Mesendoderm (in vitro differentiated cells): ENCODE data around the gene DUOX2.
"Not testable (repeated sequence)": the region's sequence is repeated elsewhere in the genome, so short reads cannot be mapped to it uniquely, and the experiment has no call there.

ENCODE experiments used
- DNase-seq: peaks from one replicate; pipeline ENCODE4 v3.0.0; 2013
- H2AK5ac ChIP-seq: 2 replicates; pipeline ENCODE4 v1.6.1; 2013; ENCODE audit warnings: low read length, inconsistent platforms
- H2BK120ac ChIP-seq: 2 replicates; pipeline ENCODE4 v1.6.1; 2013; ENCODE audit warnings: low read depth, mild to moderate bottlenecking, low read length, moderate library complexity, mixed read lengths
- H2BK15ac ChIP-seq: replicated peaks from 2 replicates; pipeline ENCODE4 v1.6.1; 2013; ENCODE audit warnings: low read depth, mild to moderate bottlenecking, moderate library complexity
- H2BK5ac ChIP-seq: 2 replicates; pipeline ENCODE4 v1.6.1; 2013; ENCODE audit warnings: low read length, inconsistent platforms
- H3K18ac ChIP-seq: 2 replicates; pipeline ENCODE4 v1.6.1; 2013; ENCODE audit warnings: mild to moderate bottlenecking, low read length, mixed read lengths
- H3K23ac ChIP-seq: one replicate; pipeline ENCODE4 v1.6.1; 2013; ENCODE audit warnings: low read length
- H3K27ac ChIP-seq: 2 replicates; pipeline ENCODE4 v1.5.1; 2013; ENCODE audit warnings: low read depth, mild to moderate bottlenecking, inconsistent platforms, low read length, moderate library complexity
- H3K27me3 ChIP-seq: 2 replicates; pipeline ENCODE4 v1.6.1; 2013; ENCODE audit warnings: low read length, control low read depth, mild to moderate bottlenecking, inconsistent platforms; ENCODE audit not compliant: insufficient read depth, poor library complexity
- H3K36me3 ChIP-seq: 2 replicates; pipeline ENCODE4 v1.6.1; 2013; ENCODE audit warnings: low read length, inconsistent platforms; ENCODE audit not compliant: control insufficient read depth, insufficient read depth
- H3K4ac ChIP-seq: one replicate; pipeline ENCODE4 v1.6.1; 2013; ENCODE audit warnings: low read depth, mild to moderate bottlenecking, low read length, moderate library complexity
- H3K4me1 ChIP-seq: 2 replicates; pipeline ENCODE4 v1.6.1; 2013; ENCODE audit warnings: low read depth, low read length, inconsistent platforms; ENCODE audit not compliant: control insufficient read depth
- H3K4me2 ChIP-seq: 2 replicates; pipeline ENCODE4 v1.6.1; 2013; ENCODE audit warnings: low read length
- H3K4me3 ChIP-seq: 2 replicates; pipeline ENCODE4 v1.5.1; 2013; ENCODE audit warnings: mild to moderate bottlenecking, low read length
- H3K56ac ChIP-seq: one replicate; pipeline ENCODE4 v1.6.1; 2013; ENCODE audit warnings: low read length
- H3K79me1 ChIP-seq: 2 replicates; pipeline ENCODE4 v1.6.1; 2013; ENCODE audit warnings: low read length, inconsistent platforms
- H3K79me2 ChIP-seq: 2 replicates; pipeline ENCODE4 v1.6.1; 2013; ENCODE audit warnings: mild to moderate bottlenecking, low read length; ENCODE audit not compliant: control insufficient read depth, insufficient read depth
- H3K9ac ChIP-seq: 2 replicates; pipeline ENCODE4 v1.6.1; 2013; ENCODE audit warnings: low read length, inconsistent platforms
- H4K5ac ChIP-seq: one replicate; pipeline ENCODE4 v1.6.1; 2013; ENCODE audit warnings: low read length
- H4K8ac ChIP-seq: one replicate; pipeline ENCODE4 v1.6.1; 2013; ENCODE audit warnings: low read depth, mild to moderate bottlenecking, control low read depth, low read length, moderate library complexity
- WGBS: extraction: QIAGEN DNeasy Blood & Tissue Kit; methylation state at CpG from one replicate; pipeline ENCODE4 v1.1.7; 2013; ENCODE audit warnings: low lambda C conversion rate, missing lambda C conversion rate; ENCODE audit not compliant: insufficient coverage; ENCODE audit errors: extremely low coverage; 5-methylcytosine and 5-hydroxymethylcytosine counted together

DUOX2 gene

DNA sequence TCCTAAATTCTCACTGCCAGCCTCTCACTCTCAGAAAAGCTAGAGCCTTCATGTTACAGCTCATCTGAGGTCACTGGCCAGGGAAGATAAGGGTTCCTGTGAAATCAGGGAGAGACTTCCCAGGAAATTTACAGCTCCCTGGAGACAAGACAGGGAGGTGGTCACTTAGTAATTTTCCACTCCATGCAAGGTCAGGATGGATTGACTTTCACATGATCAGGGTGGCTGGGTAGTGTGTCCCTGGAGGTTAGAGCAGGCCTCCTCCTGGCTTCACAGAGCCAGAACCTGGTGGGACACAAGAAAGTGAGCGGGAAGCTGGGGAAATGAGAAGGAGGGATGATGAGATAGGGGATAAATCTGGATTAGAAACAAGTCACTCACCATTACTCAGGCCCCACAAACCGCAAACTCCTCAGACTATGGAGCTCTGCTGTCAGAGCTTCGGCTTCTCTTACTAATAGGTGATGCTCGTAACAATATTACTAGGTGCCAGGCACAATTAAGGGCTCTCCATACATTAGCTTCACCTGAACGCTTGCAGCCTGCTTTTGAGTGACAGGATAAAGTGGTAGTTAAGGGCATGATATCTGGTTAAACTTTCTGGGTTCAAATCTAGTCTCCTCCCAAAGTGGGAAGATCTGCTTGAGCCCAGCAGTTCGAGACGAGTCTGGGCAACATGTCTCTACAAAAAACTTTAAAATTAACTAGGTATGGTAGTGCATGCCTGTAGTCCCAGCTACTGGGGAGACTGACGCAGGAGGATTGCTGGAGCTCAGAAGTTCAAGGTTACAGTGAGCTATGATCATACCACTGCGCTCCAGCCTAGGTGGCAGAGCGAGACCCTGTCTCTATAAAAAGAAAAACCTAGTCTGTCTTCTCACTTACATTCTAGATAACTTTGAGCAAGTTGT lies 24.9 kb downstream of the DUOX2 start:
- Histone ChIP-seq H4K5ac (no peak overlapping the region), H2BK5ac (no peak overlapping the region), H3K27me3 (no peaks in the 10 kb centered on the region), H4K8ac (no peak overlapping the region), H3K4me3 (no peak overlapping the region), H3K56ac (peak overlapping the region; percentile 17), H3K4ac (no peak overlapping the region), H2BK15ac (no peak overlapping the region), H2BK120ac (no peak overlapping the region), H3K4me1 (no peaks in the 10 kb centered on the region), H3K79me2 (no peaks in the 10 kb centered on the region), H3K27ac (peak overlapping the region; percentile 2), H3K23ac (no peak overlapping the region), H3K18ac (peak overlapping the region; percentile 52), H3K4me2 (no peak overlapping the region), H2AK5ac (no peak overlapping the region), H3K9ac (no peak overlapping the region), H3K79me1 (no peaks in the 10 kb centered on the region), H3K36me3 (no peaks in the 10 kb centered on the region)
- WGBS = no CpG with 5 or more reads among the region's 10 CpGs
- peak; percentile 69 for DNase-seq

DNA sequence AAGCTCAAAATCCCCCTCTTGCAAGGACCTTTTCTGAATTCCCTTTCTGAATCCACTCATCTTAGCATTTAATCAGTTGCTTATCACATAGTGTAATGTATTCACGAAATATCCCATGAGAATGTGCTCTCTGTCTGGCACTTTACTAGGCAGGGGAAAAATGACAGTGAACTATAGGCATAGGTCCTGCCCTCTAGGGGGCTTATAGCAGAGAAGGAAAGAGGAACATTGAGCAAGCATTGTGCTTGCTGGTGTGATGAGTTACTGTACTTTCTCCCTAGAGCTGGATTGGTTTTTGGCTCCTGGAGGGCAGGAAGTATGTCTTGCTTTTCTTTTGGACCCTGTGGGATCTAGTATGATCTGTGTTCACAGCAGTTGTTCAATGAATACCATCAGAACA lies 26.5 kb downstream of the DUOX2 start:
- Histone ChIP-seq H3K36me3 (no peaks in the 10 kb centered on the region), H3K56ac (no peak overlapping the region), H2AK5ac (no peak overlapping the region), H3K4me3 (no peak overlapping the region), H3K4me2 (no peak overlapping the region), H2BK15ac (no peak overlapping the region), H3K79me2 (no peaks in the 10 kb centered on the region), H3K9ac (no peak overlapping the region), H4K5ac (no peak overlapping the region), H3K79me1 (no peaks in the 10 kb centered on the region), H2BK120ac (no peak overlapping the region), H3K27ac (no peak overlapping the region), H2BK5ac (no peak overlapping the region), H3K4ac (no peak overlapping the region), H3K18ac (no peak overlapping the region), H3K23ac (no peak overlapping the region), H3K27me3 (no peaks in the 10 kb centered on the region), H4K8ac (no peak overlapping the region), H3K4me1 (no peaks in the 10 kb centered on the region)
- no CpG with 5 or more reads among the region's 1 CpG for WGBS
- peak; percentile 48 for DNase-seq

DNA sequence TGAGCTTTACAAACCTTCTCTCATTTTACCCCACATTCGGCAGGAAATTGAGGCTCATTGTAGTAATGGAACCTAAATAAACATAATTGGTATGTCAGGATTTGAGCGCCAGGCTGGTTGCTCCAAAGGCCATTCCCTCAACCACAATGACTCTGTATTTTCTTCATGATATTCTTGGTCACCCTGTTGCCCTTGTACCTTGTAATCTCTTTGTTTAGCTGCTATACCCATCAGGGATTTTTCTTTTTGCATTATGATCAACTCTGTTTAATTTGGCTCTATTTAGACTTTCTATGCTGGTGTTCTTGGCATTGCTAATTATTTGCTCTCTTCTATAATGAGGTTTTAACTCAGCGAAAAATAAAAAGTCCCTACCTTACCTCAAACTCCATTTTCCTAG lies 29.8 kb downstream of the DUOX2 start:
- no peak overlapping the region for H2BK15ac ChIP-seq
- H4K5ac ChIP-seq = no peak overlapping the region
- H4K8ac ChIP-seq = no peak overlapping the region
- no peak overlapping the region for H3K23ac ChIP-seq
- H3K36me3 ChIP-seq = no peaks in the 10 kb centered on the region
- H3K4me1 ChIP-seq = no peaks in the 10 kb centered on the region
- H3K18ac ChIP-seq = no peak overlapping the region
- no peak overlapping the region for H3K9ac ChIP-seq
- no CpG with 5 or more reads among the region's 3 CpGs for WGBS
- H2AK5ac ChIP-seq = no peak overlapping the region
- H3K4me3 ChIP-seq = no peak overlapping the region
- no peaks in the 10 kb centered on the region for H3K79me1 ChIP-seq
- H3K27me3 ChIP-seq = no peaks in the 10 kb centered on the region
- no peak for DNase-seq
- no peak overlapping the region for H3K4ac ChIP-seq
- H2BK5ac ChIP-seq = no peak overlapping the region
- no peak overlapping the region for H3K4me2 ChIP-seq
- no peaks in the 10 kb centered on the region for H3K79me2 ChIP-seq
- no peak overlapping the region for H2BK120ac ChIP-seq
- H3K56ac ChIP-seq = no peak overlapping the region
- no peak overlapping the region for H3K27ac ChIP-seq

DNA sequence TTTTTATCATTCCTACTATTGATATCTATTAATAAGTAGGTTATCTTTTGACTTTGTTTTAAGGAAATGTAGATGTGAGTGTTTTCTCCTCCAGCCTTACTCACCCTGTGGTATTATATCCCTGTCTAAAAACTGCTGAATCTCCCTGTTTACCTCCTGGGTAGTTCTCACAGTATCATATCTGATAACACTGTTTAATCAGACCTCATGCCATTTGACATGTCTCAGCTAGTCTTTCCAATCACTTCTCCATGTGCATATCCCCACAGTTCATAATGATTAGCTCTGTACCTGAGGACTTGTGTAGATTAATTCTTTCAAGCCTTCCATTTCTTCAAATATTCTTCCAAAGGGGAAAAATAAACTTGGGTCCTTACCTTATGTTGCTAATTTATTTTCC lies 30.7 kb downstream of the DUOX2 start:
- Histone ChIP-seq H2BK120ac (no peak overlapping the region), H3K79me2 (no peaks in the 10 kb centered on the region), H3K36me3 (no peaks in the 10 kb centered on the region), H3K23ac (no peak overlapping the region), H3K56ac (no peak overlapping the region), H4K8ac (no peak overlapping the region), H3K18ac (no peak overlapping the region), H2BK15ac (no peak overlapping the region), H2BK5ac (no peak overlapping the region), H3K27ac (no peak overlapping the region), H3K79me1 (no peaks in the 10 kb centered on the region), H3K4me3 (no peak overlapping the region), H2AK5ac (no peak overlapping the region), H3K4me1 (no peaks in the 10 kb centered on the region), H4K5ac (no peak overlapping the region), H3K9ac (no peak overlapping the region), H3K4ac (no peak overlapping the region), H3K27me3 (no peaks in the 10 kb centered on the region), H3K4me2 (no peak overlapping the region)
- peak; percentile 53 for DNase-seq

DNA sequence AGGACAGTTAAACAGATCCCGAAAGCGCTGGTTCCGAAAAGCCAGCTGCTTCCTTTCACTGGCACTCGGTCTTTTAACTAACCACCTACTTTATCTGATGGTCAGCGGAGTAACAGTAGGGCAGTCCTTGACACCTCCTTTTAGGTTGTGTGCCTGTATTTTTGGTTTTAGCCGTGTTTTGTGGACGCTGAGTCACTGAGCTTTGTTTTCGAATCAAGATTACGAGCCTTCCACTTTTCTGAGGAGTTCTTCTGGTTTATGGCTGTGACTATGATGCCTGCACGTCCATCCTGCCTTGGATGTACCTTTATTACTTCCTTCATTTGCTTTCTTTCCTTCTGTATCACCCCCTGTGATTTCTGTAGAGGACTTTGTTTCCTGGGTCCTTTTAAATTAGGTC lies 31.6 kb downstream of the DUOX2 start:
- not testable (repeated sequence) for H4K8ac ChIP-seq, H4K5ac ChIP-seq, H3K79me1 ChIP-seq, H3K9ac ChIP-seq, H3K18ac ChIP-seq, H2BK120ac ChIP-seq, DNase-seq, H3K79me2 ChIP-seq, H2BK15ac ChIP-seq, H3K4me1 ChIP-seq, H3K36me3 ChIP-seq, H3K27me3 ChIP-seq, H3K56ac ChIP-seq, H3K23ac ChIP-seq, H2BK5ac ChIP-seq, H3K4ac ChIP-seq, H3K4me2 ChIP-seq, H2AK5ac ChIP-seq, H3K27ac ChIP-seq, H3K4me3 ChIP-seq
- WGBS = no CpG with 5 or more reads among the region's 10 CpGs

DNA sequence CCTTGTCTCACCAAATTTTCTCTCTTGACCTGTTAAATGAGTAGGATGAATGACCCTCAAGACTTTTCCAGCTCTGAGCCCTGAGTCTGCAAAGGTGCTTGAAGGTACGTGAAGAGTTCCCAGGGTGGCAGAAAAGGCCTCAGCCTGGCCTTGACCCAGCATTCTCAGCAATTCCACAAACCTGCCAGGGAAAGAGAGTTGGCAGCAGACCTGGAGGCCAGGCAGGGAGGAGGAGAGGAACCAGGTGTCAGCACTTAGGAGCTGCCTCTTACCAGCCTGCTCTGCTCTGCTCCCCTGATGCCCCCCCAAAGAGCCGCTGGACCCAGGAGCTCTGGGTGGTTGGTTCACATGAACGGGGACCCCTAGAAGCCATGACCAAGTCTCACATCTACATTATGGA lies 33.4 kb downstream of the DUOX2 start:
- H3K79me1 ChIP-seq, H2BK5ac ChIP-seq, H3K79me2 ChIP-seq, H3K4me1 ChIP-seq, H3K9ac ChIP-seq, H3K4me2 ChIP-seq, H2AK5ac ChIP-seq, H4K8ac ChIP-seq, H2BK120ac ChIP-seq, H3K4me3 ChIP-seq, H2BK15ac ChIP-seq, H3K18ac ChIP-seq, H4K5ac ChIP-seq, H3K27ac ChIP-seq, H3K56ac ChIP-seq, H3K23ac ChIP-seq, DNase-seq, H3K36me3 ChIP-seq, H3K27me3 ChIP-seq, H3K4ac ChIP-seq: not testable (repeated sequence)
- WGBS = no CpG with 5 or more reads among the region's 3 CpGs
